Cerebellar nuclear complex (tissue), 1 donor: Measurements from ENCODE around the gene IQSEC3.

ENCODE experiments used
- DNase-seq, 2 experiments: peaks; one replicate each; lab custom pipeline; 2025; lab: John Stamatoyannopoulos, UW

IQSEC3 gene

GRCh38 chr12:138898-139534 is 72.4 kb downstream of the IQSEC3 start:
- DNase-seq: no peak

DNA sequence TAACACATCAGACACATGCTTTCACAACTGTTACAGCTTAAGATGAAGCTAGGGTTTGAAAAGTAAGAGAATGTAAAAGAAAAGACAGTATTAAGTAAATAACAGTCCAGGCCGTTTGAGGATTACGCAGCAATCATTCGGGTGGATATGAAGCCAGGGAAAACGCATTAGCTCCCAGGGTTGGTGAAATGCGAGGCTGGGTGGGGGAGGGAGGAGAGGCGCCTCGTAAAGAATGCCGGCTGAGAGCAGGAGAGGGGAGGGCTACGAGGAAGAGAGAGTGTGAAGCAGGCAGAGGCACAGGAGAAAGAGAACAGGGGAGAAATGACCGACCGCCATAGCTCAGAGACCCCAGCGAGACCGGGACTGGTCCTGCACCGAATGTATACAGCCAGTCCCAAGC is 73.0 kb downstream of the IQSEC3 start:
- DNase-seq: no peak

- no peak for DNase-seq
Observed at GRCh38 chr12:140162-140561, 73.6 kb downstream of the IQSEC3 start.

DNA sequence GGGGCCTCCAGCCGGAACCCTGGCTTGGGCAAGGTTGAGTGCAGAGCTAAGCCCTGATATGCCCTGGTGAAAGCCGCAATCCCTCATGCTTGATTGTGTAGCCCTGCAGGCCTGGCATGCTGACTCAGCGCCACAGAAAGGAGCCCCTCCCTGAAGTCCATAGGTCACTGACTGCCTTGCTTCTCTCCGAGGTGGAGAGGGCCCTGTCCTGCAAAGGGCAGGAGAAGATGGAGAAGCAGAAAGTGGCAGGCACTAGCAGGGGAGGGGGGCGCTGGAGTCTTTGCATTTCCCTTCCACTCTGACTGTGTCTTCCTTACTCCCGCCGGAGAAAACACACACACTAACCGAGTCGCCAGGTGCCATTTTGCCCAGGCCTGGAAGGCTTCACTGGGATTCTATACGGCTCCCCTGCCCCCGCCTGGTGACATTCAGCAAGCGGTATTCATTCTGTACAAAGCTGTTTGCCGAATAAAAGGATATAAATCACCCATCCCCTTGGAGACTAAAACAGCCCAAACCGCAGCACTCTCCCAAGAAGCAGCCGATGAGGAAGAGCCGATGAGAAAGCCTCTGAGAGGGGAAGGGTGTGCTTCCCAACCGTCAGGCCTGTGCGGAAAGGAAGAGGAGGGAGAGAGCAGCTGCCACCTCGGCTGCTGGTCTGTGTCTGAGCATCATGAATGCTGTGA is 77.5 kb downstream of the IQSEC3 start:
- DNase-seq: no peak

DNA sequence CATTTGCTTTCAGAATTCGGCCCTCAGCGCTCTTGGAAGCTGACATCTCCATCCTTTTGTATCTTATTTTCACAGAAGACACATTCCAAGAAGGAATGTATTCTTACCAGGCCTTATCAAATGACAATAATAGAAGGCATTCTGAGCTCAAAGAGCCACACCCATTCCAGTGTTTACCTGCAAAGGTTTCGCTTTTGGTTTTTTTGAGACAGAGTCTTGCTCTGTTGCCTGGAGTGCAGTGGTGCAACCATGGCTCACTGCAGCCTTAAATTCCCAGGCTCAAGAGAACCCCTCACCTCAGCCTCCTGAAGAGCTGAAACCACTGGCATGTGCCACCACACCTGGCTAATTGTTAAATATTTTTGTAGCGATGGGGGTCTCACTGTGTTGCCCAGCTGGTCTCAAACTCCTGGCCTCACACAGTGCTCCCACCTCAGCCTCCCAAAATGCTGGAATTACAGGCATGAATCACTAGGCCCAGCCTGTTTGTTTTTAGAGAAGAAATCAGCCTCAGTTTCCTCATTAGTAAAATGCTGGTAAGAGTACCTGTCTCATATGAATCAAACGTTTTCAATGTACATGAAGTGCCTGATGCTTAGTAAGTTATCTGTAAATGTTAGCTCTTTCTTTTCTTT is 78.2 kb downstream of the IQSEC3 start:
- DNase-seq: no peak

DNA sequence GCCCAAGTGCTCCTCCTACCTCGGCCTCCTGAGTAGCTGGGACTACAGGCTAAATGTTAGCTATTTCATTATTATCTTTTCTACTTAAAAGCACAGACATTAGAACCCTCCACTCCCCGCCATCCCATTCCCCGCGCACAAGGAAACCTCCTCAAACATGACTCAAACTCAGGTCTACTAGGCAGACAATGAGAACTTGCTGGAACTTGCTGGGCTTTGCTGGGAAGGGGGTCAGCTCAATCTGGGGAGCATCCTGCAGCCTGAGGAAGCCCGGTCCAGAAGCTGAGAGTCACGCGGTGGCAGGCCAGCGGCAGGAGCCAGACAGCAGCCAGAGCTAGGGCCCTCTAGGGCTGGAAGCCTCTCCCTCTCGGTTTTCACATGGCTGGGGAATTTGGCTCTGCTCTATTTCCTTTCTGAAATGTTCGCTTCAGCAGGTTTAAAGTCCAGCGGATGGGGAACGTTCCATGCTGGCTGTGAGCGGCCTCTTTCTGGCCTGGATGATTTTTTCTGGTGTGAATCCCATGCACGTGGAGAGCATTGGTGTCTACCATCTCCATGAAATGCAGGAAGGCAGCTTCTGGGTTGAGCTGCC is 78.9 kb downstream of the IQSEC3 start:
- DNase-seq: no peak

DNA sequence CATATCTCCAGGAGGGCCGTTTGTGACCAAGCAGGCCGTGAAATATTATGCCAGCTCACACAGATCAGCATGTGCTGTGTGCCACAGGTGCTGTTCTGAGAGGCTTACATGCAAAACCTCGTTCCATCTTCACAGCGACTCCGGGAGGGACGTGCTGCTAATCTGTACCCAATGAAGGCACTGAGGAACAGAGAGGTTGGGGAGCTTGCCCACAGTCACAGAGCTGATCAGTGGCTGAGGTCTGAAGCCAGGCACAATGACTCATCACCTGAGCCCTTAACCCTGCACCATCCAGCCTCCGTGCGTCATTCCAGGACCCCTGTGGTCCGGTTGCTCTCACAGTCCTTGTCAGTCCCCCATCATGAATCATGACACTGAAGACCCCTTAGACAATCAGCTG is 80.7 kb downstream of the IQSEC3 start:
- DNase-seq: no peak

DNA sequence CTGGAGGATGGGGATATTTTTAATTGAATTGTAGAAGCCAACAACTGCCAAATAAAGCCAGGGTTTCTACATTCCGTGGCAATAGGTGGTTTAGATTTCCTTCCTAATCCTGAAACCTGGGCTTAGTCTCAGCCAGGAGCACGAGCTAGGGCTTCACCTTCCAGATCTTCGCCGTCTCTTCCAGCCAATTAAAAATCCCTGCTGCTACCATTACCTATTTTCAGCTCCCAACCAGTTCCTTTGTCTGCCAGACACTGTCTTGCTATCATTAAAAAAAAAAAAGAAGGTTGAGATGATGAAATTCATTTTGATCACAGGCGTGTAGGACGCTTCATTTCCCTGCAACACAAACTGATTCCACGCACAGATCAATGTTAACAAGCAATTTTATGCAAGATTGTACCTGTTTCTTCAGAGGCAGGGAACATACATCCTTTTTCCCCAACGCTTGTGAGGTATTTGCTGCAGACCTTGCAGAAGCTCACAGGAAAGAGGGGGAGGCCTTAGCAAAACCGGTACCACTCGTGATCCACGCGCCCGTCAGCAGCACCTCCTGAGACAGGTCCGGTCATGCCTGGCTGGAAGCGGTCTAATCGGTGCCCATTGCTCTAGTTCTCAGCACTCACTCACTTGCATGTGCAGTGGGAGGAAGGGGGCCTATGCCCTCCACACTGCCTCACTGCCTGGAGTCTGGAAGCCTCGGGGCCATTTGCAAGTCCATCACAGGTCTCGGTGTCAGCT is 82.3 kb downstream of the IQSEC3 start:
- DNase-seq: no peak

DNA sequence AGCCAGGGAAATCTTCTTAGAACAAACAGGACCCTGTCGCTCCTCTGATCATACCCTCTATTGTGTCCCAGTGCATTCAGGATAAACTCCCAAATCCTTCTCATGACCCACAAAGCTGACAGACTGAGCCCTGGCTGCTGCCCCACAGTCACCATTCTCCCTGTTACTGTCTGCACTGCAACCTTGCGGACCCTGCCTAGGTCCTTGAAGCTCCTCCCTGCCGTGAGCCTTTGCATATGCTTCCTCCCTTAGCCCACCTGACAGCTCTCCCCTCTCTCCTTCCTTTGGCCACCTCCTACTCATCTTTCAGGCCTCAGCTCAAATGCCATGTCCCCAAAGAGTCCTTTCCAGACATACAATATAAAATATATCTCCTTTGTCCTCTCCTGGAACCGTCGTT is 85.0 kb downstream of the IQSEC3 start:
- no peak for DNase-seq

DNA sequence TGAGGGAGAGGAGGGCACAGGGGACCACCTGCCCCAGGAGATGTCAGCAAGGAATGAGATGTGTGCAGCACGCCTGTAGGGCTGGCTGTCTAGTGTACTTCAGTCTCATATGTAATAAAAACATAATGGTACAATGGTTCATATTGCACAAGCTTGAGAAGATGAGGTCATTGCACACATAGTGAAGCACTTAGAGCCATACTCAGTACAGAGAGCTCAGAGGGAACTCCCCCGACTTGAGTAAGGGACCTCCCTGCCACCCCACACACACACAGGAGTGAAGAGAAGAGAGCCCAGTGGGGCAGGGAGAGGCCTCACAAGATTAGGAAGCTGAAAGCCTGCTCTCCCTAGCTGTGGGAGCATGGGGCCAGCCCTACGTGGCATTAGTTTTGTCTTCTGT is 85.9 kb downstream of the IQSEC3 start:
- DNase-seq: no peak

DNA sequence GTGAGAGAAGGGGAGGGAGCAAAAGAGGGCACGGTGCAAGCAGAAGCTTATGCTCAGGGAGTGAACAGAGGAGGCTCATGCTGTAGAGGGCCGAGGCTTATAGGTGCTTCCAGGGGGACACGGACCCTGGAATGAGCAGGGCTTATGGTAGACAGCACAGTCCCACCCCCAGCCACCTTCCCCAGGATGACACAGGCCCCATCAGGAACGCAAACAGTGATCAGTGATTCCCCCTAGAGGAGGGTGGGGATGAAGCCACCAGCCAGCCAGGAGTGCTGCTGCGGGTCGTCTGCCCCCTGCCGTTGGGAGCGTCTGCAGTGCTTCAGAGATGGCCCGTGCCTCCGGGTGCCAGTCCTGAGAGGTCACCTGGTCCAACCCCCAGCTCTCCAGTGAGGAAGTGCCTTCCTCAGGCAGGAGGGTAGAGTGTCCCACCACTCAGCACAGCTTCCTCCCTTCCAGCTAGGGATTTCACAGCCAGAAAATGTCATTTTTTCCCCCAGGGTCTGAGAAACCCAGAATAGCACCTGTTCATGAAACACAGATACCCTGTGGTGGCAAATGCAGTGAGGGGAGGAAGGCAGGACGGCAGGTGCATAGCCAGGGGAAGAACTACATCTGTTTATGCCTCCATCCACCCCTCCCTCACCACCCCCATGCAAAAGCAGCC is 86.6 kb downstream of the IQSEC3 start:
- no peak for DNase-seq

GRCh38 chr12:154058-154457 is 87.5 kb downstream of the IQSEC3 start:
- DNase-seq: no peak

DNA sequence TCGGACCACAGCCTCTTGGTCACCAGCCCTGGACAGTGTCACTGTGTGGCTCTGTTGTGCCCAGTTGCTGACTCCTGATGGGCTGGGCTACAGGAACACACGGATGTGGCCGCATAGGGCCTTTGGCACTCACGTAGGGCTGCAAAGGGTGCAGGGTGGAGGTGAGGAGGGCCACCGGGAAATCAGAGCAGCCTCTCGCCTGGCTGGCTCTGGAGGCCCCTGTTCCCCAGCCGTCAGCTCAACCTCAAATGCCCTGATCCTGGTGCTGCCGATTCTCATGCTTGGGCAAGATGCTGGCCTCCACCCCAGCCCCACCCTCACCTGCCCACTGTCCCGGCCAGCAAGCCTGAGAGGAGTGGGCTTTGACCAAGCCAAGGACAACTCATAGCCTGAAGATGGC is 88.4 kb downstream of the IQSEC3 start:
- no peak for DNase-seq

DNA sequence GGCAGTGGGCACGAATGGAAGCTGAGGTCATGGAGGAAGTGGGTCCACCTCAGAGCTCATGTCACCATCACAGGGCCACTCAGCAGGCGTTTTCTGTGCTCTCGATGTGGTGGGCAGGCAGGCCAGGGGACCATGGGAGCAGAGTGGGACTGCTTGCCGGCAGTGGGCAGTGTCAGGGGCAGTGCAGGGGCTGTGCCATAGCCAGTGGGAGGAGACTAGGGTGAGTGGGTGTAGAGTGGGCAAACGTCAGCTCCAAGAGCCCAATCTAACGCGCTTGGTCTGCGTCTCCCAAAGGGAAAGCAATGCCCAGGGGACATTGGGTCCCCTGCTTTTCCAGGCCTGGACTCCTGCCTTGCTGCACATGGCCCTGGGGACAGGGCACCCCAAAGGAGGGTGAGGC is 89.1 kb downstream of the IQSEC3 start:
- no peak for DNase-seq

- no peak for DNase-seq
Observed at GRCh38 chr12:156945-157344, 90.4 kb downstream of the IQSEC3 start.

DNA sequence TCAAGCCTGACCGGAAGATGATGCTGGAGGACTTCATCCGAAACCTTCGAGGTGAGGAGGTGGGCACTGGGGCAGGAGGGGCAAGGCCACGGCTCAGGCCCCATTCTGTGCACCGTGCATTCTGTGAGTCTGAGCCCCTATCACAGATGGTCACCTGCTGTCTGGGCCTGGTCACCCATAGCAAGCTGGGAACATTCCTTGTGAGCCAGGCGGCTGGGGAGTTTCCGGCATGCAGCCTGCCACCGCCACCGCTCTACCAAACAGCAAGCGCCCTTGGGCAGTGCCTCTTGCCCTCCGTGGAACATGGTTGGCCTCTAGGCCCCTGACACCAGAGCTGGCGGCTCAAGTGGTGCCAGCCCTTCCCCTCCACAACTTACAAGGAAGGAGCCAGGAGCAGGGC is 91.1 kb downstream of the IQSEC3 start:
- no peak for DNase-seq

GRCh38 chr12:159156-159782 is 92.7 kb downstream of the IQSEC3 start:
- DNase-seq: no peak

- no peak for DNase-seq
Observed at GRCh38 chr12:160858-161257, 94.3 kb downstream of the IQSEC3 start.

DNA sequence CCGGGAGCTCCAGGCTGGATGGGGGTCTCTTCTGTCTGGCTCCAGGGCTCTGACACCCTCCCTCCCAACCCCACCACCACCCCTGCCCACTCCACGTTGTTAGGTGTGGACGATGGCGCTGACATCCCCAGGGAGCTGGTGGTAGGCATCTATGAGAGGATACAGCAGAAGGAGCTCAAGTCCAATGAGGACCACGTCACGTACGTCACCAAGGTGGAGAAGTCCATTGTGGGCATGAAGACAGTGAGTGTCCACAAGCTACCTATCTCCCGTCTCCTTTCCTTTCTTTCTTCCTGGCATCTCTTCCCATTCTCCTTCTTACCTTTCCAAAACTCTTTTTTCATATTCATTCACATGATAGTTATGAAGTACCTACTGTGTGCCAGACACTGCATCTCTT is 95.3 kb downstream of the IQSEC3 start:
- no peak for DNase-seq

DNA sequence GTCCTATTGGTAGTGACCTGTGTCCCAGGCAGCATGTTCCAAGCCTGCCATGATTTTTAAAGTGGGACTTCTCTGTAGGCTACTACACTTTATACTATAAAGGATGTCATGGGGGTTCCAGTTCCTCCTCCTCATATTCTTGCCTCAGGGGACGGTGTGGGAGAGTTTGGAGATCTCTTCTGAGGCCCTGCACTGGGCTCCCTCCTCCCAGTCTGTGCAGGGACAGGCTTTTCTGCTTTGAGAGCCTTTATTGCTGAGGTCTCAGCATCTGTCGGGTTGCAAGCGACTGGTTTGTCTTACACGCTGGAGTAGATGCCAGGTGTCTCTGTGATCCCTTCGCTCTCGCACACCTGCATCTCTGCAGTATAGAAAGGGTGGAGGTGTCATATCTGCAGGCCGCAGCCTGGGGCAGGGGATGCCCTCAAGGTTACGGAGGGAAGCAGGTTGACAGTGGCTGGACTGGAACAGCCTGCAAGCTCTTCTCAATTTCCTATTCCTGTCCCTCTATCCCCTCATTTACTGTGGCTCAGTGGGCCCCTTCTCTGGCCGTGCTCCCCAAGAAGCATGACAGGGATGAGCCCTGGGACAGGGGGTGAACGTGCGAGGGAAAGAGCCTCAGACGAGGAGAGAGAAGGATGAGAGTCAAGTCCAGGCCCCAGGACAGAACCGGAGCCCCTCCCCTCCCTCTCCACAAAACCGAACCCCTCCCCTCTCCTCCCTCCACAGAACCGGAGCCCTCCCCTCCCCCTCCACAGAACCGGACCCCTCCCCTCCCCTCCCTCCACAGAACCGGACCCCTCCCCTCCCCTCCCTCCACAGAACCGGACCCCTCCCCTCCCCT is 96.1 kb downstream of the IQSEC3 start:
- DNase-seq: no peak
